ENCODE results near the gene LMBR1L.
"Not testable (repeated sequence)": the region's sequence is repeated elsewhere in the genome, so short reads cannot be mapped to it uniquely, and the experiment has no call there.

Gene LMBR1L

DNA sequence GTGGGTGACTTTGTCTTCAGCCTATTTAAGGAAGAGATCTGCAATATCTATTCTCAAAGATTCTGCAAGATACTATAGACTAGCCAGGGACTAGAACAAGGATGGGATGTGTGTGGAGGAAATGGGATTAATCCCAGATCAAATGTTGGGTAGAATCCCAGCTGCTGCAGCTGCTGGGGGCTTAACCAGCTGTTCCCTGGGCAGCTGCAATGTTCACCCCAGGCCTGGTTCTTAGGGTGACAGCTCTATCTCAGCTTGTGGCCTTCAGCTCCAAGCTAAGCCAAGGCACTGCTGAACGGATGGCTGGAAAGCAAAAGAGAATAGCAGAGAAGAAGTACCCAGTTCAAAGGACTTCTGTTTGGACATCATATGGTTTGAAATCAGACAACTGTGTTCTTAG lies 30.9 kb downstream of the LMBR1L start:
- DNase-seq: no peak

DNA sequence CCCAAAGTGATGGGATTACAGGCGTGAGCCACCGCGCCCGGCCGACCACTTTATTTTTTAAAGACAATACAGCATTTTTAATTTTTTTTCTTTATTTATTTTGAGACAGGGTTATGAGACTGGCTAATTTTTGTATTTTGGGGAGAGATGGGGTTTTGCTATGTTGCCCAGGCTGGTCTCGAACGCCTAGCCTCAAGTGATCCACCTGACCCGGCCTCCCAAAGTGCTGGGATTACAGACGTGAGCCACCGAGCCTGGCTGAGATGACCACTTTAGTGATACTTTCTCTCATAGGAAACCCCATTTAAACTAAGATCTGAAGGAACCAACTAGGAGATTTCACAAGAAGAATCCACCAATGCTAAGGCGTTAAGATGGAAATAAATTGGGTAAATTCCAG lies 39.7 kb downstream of the LMBR1L start:
- DNase-seq: no peak

DNA sequence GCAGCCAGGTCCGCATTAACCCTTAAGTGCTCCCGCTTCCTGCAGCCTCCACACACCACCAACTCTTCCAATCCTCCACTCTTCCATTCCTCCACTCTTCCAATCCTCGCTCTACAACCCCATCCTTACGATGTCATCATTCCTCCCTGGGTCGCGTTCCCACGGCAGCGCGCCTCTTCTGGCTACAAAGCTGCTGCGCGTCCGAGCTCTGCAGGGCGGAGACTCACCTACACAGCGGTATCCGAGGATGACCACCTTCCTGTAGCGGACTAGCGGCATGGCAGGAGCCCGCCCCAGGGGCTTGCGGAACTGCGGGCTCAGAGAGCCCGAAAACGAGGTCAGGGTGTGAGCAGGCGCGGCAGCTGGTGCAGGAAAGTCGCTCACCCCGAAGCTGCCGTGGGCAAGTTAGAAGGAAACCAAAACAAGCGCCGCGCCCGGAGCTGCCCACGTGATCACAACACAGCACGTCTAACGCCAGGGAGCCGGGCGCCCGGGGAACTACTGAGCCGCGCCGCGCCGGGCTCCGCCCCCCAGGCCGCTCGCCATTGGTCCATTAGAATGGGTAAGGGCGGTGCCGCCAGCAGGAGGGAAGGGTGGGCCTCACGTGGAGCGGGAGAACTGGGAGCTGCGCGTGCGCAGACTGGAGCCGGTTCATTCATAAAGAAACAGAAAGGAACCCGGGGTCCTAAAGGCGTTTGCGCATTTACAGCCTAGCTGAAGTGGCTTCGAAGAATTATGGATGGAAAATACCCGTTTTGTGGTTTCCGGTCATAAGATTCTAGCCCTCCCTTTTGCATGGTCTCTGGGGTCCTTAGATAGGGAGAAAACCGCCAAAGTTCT lies 40.9 kb downstream of the LMBR1L start, which contains the start of gene RHEBL1:
Gene RHEBL1 (minus strand): TSS at position 473 of the 840 bp plus-strand sequence. CDS start 194 bp downstream, at position 279.
- DNase-seq: peak; percentile 99

DNA sequence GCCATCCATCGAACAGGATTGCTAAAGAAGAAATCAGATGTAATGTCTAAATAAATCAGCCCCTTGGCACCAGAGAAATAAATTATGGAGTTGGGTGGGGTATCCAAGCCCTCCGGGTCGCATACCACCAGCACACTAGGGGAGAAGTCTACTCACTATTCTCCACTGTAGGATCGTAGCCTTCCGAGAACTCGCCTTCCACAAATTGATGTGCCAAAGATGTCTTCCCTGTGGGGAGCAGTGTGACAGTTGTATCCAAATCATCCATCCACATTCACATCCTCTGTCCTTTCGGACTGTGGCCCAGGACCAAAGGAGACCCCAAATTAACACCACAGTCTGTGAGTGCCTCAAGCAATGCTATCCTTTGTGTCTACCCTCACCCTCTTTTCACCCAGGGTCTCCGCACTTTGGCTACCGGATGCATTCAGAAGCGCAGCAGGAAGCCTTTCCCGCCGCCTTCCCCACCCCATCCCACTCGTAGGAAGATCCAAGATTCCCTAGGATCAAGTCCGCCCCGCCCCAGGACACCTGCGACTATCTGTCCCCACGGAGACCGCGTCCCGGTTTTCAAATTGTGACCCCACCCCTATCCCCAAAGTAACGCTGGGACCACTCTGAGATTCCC lies 41.7 kb downstream of the LMBR1L start:
- no peak for DNase-seq

DNA sequence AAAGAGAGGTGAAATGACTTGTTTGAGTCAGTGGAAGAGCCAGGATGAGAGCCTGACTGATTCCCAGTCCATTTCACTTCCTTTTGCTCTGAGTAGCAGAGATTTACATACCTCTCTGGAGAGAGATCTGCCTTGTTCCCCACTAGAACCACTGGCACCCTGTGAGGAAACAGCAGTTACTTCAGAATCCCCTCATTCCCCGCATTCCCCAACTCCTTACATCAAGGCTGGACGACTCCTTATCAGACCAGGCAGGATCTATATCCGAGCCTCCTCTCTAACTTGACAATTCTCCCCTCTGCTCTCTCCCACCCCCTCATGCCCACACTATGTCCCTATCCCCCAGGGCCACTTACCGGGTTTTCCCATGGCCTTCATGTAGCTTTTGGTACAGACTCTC lies 44.5 kb downstream of the LMBR1L start:
- no peak for DNase-seq

DNA sequence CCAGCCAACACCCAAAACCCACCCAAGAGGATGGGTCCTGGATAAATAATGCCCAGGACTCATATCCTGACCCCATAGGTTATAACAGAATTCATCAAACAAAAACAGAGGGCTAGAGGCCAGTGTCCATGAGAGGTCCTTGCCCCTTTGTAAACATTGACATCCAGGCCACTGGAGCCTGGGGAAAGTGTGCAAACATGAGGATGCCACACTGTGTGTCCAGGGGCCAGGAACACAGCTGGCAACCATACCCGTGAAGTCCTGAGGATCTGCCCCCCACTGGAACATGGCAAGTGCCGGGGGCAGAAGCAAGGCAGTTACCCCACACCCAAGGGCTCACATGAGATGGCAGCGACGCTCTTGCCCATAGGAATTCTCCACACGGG lies 45.9 kb downstream of the LMBR1L start:
- DNase-seq: no peak

DNA sequence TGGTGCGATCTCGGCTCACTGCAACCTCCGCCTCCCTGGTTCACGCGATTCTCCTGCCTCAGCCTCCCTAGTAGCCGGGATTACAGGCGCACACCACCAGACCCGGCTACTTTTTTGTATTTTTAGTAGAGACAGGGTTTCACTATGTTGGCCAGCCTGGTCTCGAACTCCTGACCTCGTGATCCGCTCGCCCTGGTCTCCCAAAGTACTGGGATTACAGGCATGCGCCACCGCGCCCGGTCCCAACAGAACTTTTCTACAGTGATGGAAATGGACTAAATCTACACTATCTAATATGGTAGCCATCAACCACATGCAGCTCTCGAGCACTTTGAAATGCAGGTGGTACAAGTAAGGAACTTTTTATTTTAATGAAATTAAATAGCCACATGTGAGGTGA lies 48.7 kb downstream of the LMBR1L start:
- not testable (repeated sequence) for DNase-seq

DNA sequence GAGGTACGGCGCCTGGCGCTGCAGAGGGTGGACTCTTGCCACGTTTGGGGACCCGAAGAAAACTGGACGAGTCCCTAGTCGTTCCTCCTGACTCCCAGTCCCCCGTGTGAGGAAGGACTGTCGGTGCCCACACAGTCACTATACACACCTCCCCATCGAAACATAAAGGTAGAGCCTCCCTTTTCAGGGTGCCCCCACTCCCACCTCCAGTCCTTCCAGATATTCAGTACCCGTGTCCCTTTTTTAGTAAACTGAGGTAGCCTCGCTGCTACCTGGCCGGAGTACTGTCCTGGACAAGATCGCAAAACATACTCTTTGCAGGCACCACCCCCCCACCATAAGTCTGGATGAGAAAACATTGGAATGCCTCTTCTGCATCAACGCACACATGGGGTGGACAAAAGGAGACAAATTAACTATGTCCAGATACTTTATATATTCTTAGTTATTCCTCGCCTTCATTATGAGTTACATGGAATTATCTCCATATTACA lies 49.4 kb downstream of the LMBR1L start:
- no peak for DNase-seq

DNA sequence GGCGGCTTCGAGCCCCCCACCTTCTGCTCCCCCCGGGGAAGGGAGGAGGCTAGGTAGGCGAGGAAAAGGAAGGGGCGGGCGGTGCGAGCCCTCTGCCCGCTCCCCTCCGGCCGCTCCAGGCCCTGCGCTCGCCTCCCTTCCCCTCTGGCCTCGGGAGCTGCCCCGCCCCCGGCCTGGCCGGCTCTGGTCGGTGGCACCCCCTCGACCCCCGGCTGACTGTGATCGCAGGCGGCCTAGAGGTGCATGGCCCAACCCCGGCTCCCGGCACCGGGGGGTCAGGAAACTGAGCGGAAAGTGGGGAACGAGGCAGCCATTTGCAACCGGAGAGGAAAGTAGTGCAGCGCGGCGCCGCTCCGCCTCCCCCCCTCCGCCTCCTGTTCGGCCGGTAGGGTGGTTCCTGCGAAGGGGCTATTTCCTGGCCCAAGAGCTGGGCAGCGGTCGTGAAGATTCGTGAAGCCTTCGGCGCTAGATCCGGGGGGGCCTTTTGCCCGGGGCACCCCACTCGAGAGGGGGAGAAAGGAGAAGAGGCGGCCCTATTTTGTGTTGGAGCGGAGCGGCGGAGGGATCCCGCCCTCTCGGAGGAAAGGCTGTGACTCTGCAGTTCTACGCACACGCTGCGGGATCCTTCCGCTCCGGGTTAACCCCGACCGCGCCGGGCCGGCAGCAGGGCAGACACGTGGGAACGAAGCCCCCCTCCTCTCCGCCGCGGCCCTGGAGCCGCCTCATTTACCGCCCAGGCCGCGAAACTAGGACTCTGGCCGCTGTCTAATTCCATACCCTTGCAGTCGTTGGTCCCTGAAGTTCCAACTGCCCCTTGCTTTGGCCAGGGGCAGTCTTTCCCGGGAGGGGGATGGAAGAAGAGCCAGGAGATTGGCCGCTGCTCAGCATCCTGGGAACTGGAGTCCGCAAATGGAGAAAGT lies 50.1 kb downstream of the LMBR1L start, which contains the start of gene KMT2D:
Gene KMT2D (minus strand): TSS at position 558 of the 920 bp plus-strand sequence. CDS start 5,470 bp downstream, outside the sequence.
- peak; percentile 90 for DNase-seq

DNA sequence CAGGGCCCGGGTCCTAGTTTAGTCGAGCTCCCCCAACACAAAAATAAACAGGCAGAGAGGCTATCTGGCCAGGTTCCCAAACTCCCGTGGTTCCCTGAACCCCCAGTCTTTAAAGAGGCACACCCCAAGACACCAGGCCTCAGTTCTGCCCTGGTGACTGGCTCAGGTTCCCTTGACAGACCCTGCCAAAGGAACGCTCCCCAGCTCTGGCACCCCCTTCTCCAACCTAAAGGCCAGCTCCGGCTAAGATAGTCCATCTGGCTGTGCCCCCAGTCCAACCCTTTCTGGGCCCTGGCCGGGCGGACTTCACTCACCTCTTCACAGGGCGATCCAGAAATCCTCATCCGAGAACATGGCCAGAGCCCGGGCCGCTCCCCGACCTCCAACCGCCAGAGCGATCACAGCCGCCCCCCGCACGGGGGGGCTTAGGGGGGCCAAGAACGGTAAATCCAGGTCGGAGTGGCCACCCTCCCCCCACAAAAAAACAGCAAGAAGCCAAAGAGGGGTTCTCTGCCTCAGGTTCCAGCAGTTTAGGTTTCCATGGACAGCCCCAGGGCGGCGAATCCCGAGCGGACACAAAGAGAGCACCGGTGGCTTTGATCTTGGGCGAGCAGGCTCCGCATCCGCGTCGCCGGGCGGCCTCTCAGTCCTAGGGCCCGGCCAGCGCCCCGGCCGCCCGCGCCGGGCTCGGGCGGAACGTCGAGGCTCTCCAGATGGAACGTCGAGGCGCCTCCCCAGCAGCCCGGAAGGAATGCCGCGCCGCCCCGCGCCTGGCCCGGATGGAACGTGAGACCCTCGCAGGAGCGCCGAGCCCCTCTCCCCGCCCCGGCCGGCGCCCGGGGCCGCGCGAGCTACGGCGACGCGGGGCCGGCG lies 51.1 kb downstream of the LMBR1L start:
- DNase-seq: peak; percentile 39

DNA sequence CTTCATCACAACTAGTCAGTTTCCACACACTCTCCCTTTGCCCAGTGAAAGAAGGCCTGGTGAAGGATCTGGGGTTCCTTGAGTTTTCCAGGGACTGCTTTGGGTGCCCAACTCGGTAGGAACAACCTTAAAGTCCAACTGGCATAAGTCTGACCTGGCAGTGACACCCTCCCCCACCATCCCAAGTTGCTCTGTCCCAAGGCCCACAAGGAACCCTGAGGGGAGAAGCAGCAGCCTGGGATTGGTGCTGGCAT lies 51.7 kb downstream of the LMBR1L start:
- DNase-seq: no peak

DNA sequence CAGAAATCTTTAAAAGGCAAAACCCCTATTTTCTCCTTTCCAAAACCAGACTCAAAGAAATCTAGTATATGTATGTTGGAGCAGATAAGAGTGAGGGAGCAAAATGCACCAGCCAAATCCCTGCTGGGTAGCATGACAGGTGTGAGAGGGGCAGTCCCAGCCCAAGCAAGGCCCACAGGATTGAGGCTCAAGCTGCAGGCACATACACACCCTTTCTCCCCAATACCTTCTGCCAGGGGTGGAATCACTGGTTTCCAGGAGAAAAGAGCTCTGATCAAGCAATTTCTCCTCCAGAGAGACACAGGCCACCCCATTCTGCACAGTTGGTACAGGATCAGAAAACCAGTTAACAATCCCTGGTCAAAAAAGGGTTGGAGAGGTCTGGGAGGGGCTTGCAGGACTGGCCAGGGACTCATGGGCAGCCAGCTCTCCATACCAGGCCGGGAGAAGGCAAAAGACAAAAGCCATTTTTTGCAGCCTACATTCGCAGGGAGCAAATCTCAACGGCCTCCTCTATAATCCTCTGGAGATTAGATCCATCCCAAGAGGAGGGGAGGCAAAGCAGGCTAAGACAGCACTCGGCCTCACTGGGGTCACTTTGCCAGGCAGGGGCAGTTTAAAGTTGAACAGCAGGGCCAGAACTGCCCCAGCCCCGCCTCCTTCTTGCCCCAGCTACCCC lies 52.1 kb downstream of the LMBR1L start:
- no peak for DNase-seq

DNA sequence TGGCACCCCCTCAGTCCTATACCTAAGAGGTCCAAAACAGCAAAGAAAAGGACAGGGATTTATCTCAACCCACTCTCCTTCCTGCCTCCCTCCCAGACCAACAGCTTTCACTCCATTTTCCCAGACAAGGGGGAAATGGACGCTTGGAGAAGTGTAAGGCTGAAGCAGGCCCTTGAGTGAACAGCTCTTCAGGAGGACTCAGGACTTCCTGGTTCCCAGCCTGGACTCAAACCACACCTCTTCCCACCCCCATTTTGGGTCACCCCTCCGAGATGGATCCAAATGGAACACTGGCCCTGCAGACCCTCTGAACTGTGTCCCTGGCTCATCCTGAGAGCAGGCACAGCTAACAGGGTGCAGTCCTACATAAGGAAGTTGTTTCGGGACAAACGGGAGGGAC lies 52.8 kb downstream of the LMBR1L start:
- DNase-seq: no peak

DNA sequence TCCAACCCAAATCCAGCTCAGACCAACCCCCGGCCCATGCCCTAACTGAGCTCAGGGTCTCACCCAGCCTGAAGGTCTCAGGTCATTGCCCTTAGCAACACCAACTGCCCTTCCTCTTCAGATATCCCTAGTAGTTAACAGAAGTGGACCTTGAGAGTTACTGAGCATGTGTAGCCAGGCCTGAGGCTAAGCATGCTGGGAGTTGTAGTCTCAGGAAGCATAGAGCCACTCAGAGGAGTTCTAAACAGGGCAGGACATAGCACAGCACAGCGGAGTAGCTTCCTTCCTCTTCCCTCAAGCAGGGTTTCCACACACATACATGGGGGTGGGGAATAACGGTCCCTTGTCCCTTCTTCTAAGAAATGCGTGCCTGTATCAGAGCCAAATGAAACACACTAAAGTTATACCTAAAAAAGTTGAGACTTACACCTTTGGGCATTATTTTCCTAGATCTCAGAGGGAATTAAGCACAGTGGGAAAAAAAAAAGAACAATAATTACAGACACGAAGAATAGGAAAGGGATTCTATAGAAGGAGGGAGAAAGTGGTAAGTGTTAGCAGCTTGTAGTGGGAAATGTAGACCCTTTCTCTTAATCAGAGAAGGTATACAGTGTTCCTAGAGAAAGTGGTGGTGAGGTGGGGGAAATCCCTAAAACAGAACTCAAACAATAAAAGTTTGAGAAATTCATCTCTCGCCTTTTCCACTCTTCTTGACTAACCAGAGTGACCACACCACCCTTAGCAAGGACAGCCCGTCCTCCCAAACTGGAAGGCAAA lies 54.5 kb downstream of the LMBR1L start:
- peak; percentile 59 for DNase-seq

DNA sequence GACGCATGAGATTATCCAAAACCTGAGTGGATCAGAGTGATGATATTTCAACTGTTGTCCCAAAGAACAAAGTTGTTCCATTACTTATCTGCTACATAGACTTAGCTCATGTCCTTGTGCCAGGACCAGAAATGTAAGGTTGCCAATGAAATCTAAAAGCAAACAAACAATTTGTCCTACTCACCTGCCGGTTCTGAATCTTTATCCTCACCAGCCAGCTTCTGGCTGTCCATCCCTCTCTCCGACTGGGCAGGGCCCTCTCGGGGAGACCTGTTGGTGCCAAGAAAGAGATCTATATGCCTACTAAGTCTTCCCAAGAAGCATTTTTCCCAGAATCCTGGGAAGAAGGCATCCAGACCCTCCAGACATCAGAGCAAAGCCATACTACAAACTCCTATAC lies 55.6 kb downstream of the LMBR1L start:
- no peak for DNase-seq

DNA sequence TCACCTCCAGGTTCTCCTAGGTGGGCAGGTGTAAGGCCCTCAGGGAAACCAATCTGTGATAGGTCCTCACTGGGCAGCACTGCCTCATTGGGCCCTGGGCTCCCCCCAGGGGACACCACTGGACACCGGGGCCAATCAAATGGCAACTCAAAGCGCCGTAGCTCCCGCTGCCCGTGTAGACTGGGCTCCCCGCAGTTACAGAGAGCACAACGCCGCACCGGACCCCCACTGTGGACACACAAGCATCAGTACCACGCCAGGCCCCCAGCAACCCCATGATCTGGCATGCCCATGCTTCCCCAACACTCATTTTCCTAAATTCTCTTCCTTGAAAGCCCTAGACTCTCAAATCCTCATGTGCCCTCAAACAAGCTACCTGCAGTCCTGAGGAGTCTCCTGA lies 56.1 kb downstream of the LMBR1L start:
- no peak for DNase-seq

DNA sequence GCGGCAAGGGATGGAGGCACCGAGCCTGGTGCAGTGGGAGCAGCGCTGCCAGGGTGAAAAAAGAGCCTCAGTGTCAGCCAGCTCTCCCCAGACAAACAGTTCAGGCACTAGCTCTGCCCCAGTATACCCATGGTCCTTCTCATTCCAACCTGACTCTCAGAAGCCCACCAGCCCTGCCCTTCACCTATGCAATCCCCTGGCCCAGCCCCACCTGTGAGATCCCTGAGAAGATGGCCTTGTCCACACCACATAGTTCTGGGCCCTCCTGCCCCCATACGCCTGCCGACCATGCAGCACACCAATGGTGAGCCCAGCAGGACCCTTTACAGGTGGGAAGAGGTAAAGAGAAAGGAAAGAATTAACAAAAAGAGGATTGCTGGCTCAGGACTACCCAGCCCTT lies 56.6 kb downstream of the LMBR1L start:
- no peak for DNase-seq

DNA sequence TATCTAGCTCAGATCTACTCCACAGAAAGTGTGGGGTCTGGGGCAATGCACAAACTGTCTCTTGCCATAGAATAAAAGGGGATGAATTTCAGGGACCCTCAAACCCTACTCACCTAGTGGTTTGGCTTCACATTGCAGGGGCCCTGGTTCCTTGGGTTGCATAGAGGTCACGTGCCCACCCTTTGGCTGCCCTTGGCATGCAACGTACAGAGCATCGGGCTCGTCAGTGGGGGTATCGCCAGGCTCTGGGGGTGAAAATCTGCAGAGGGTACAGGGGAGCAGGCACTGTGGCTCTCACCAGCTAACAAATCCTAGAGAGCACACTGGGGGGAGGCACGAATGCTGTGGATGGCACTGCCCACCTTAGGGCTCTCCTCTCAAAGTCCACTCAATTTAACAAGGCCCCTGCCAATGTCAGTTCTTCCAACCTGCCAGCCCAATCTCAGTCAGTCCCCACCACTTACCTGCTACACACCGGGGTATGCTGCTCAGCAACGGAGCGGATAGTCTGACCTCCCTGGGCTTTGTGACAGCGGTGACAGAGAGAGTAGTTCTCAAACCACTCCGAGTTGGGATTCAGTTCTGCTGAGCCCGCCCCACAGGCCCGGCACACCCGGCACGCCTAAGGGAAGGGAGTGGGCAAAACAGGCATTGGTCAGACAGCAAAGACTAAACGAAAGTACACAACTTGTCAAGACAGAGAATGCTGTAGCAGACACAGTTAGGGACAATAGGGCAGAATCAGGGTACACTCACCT lies 58.0 kb downstream of the LMBR1L start:
- no peak for DNase-seq

DNA sequence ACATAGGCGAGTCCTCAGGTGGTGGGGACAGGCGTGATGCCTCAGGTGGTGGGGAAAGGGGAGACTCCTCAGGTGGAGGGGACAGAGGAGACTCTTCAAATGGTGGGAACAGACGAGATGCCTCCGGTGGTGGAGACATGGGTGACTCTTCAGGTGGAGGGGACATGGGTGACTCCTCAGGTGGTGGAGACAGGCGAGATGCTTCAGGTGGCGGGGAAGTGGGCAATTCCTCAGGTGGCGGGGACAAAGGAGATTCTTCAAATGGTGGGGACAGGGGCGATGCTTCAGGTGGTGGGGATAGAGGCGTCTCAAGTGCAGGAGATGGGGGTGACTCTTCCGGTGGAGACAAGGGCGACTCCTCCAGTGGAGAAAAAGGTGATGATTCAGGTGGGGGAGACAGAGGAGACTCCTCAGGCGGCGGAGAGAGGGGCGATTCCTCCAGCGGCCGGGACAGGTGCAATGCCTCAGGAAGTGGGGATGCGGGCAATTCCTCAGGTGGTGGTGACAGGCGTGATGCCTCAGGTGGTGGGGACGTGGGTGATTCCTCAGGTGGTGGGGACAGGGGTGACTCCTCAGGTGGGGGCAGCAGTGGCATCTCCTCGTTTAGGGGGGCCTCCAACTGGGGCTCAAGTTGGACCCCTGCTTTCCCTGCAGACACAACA lies 58.7 kb downstream of the LMBR1L start:
- no peak for DNase-seq

DNA sequence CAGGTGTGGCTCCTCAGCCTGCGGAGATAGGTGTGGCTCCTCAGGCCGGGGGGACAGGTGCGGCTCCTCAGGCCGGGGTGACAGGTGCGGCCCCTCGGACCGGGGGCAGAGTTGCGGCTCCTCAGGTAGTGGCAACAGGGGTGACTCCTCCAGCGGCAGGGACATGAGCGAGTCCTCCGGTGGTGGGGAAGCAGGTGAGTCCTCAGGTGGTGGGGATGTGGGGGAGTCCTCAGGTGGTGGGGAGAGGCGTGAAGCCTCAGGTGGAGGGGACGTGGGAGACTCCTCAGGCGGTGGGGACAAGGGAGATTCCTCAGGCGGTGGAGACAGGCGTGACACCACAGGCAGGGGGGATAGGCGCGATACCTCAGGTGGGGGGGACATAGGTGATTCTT lies 59.3 kb downstream of the LMBR1L start:
- DNase-seq: no peak
